ENCODE measurements around the gene MZB1. TPM values are rescaled to one million over a fixed set of nuclear protein-coding genes. Genes with fewer than 3 reads are reported as not detected.

MZB1 gene
- total and polyA plus RNA-seq, 2 of the 8 experiments (the other 6 are each of a cell fraction or from before 2014, with no cell fraction given): 0.39 to 0.47 TPM

- Histone ChIP-seq H3K18ac (ENCODE audit: extremely low read depth, low read length) (no peak overlapping the region), H3K9me3 (ENCODE audit: insufficient read depth in 2 of 2, low read depth in 1 of 2, low read length in 1 of 2) (no peaks in the 10 kb centered on the region), H3K4me3 (ENCODE audit: extremely low read depth in 1 of 4, insufficient read depth in 2 of 4, low read depth in 3 of 4, low read length in 4 of 4) (no peak overlapping the region), H3K9ac (replicated peaks in 1 of 4; ENCODE audit: extremely low read depth in 1 of 4, low read depth in 3 of 4, low read length in 3 of 4) (no peak overlapping the region), H2AK5ac (ENCODE audit: low read depth, low read length) (no peak overlapping the region), H3K4me1 (replicated peaks in 1 of 4; ENCODE audit: control insufficient read depth in 3 of 4, insufficient read depth in 4 of 4, low read length in 3 of 4) (peaks cover 4 to 9% (median 6%) of the 10 kb centered on the region in 4 experiments; a peak in 4 of 7 replicates), H4K91ac (replicated peaks; ENCODE audit: insufficient read length, low read length) (no peak overlapping the region), H4K5ac (ENCODE audit: insufficient read length, low read depth, low read length) (no peak overlapping the region), H3K27ac (ENCODE audit: low read depth, low read length) (no peak overlapping the region), H3K4ac (replicated peaks; ENCODE audit: insufficient read length, low read depth, low read length) (no peak overlapping the region), H2BK15ac (ENCODE audit: low read length) (no peak overlapping the region), H3K23me2 (ENCODE audit: low read depth, low read length) (no peaks in the 10 kb centered on the region), H3K79me2 (ENCODE audit: control insufficient read depth in 1 of 2, insufficient read depth in 2 of 2, low read length in 2 of 2) (no peaks in the 10 kb centered on the region), H2BK12ac (ENCODE audit: low read depth, low read length) (no peak overlapping the region), H2AFZ (ENCODE audit: low read length) (no peak overlapping the region), H3K56ac (replicated peaks; ENCODE audit: insufficient read length, low read depth, low read length) (no peak overlapping the region), H4K8ac (ENCODE audit: extremely low read depth, insufficient read depth, low read length) (no peak overlapping the region), H4K20me1 (replicated peaks in 1 of 2; ENCODE audit: control insufficient read depth in 1 of 2, insufficient read depth in 2 of 2, low read length in 2 of 2) (no peaks in the 10 kb centered on the region), H3K4me2 (ENCODE audit: insufficient read depth in 1 of 2, low read depth in 2 of 2, low read length in 2 of 2) (no peak overlapping the region), H3K14ac (ENCODE audit: insufficient read length) (no peak overlapping the region), H2BK5ac (ENCODE audit: low read depth, low read length) (no peak overlapping the region), H3K79me1 (ENCODE audit: low read depth, low read length) (no peaks in the 10 kb centered on the region), H2BK120ac (replicated peaks; ENCODE audit: low read depth, low read length) (no peak overlapping the region), H3K36me3 (ENCODE audit: control insufficient read depth in 2 of 4, insufficient read depth in 4 of 4, low read length in 3 of 4) (peaks cover under 1 to 22% (median 6%) of the 10 kb centered on the region in 4 experiments; a peak in 5 of 8 replicates), H3K27me3 (replicated peaks in 1 of 4; ENCODE audit: control insufficient read depth in 3 of 4, extremely low read depth in 1 of 4, insufficient read depth in 3 of 4, low read length in 3 of 4) (no peaks in the 10 kb centered on the region), H3K23ac (ENCODE audit: insufficient read length) (no peak overlapping the region), H2BK20ac (ENCODE audit: low read length) (no peak overlapping the region)
- DNase-seq (ENCODE audit: low read depth in 1 of 2, low spot score in 2 of 2): no peak
- ChIA-PET CTCF (ENCODE audit: partially characterized antibody) (interaction anchor here (1.0 to 9.9 kb wide), 11 partner anchors 9 to 217 kb away, joined by 3 to 319 read pairs (median 4); partner anchors contain the start of gene DNAJC18), POLR2A (ENCODE audit: partially characterized antibody) (interaction anchor here (1.4 to 1.7 kb wide), 4 partner anchors 9 to 99 kb away, joined by 3 to 6 read pairs (median 4); partner anchors contain the start of gene PAIP2)
- no peak for FAIRE-seq
- TF ChIP-seq EP300 (IDR thresholded peaks at IDR 0.05; ENCODE audit: borderline replicate concordance in 1 of 2, low read depth in 2 of 2, low read length in 2 of 2) (no peak), SP2 (IDR thresholded peaks at IDR 0.05; ENCODE audit: low read length) (no peak), CTCF (IDR thresholded peaks at IDR 0.05; ENCODE audit: control extremely low read depth in 1 of 3, insufficient read depth in 1 of 3, low read depth in 1 of 3, low read length in 3 of 3) (no peak), KDM4A (IDR thresholded peaks at IDR 0.05; ENCODE audit: low read depth, low read length, severe bottlenecking) (no peak), SIN3A (conservative IDR thresholded peaks at IDR 0.05 in 1 of 2, IDR thresholded peaks at IDR 0.05 in 1 of 2; ENCODE audit: low read depth in 1 of 2, low read length in 2 of 2) (no peak), TEAD4 (IDR thresholded peaks at IDR 0.05; ENCODE audit: low read depth, low read length) (no peak), CBX8 (IDR thresholded peaks at IDR 0.05; ENCODE audit: borderline replicate concordance, low read depth, low read length) (no peak)
- 75% methylated on average over 1 of the region's 1 CpG; no CpG with 5 or more reads in 1 of the 2 experiments for WGBS, 2 experiments (ENCODE audit: extremely low coverage in 1 of 2, insufficient coverage in 1 of 2, insufficient read length in 1 of 2, insufficient replicate concordance in 2 of 2, low coverage in 1 of 2, low lambda C conversion rate in 2 of 2, missing lambda C conversion rate in 1 of 2)
These were observed 29.1 kb upstream of the MZB1 start for GRCh38 chr5:139418793-139419192.
